ENCODE measurements around the gene HSH2D.
"Not testable (repeated sequence)": the region's sequence is repeated elsewhere in the genome, so short reads cannot be mapped to it uniquely, and the experiment has no call there.

Gene HSH2D

GRCh38 chr19:16143399-16144215, at the start of gene HSH2D:
TSS of gene HSH2D (plus strand) at chr19:16143685. CDS start at chr19:16148751, 5,066 bp downstream.
- DNase-seq = peak; percentile 91

- DNase-seq = no peak
Measured at GRCh38 chr19:16094360-16095070, 49.0 kb upstream of the HSH2D start.

GRCh38 chr19:16095071-16095571, 48.4 kb upstream of the HSH2D start:
- DNase-seq = no peak

GRCh38 chr19:16096280-16096855, 47.1 kb upstream of the HSH2D start:
- no peak for DNase-seq

GRCh38 chr19:16098416-16098768, 45.1 kb upstream of the HSH2D start:
- DNase-seq = no peak

- DNase-seq = no peak
Measured at GRCh38 chr19:16098821-16099220, 44.7 kb upstream of the HSH2D start.

GRCh38 chr19:16099314-16099965, 44.0 kb upstream of the HSH2D start:
- not testable (repeated sequence) for DNase-seq

GRCh38 chr19:16100524-16100923, 43.0 kb upstream of the HSH2D start:
- no peak for DNase-seq

GRCh38 chr19:16104722-16105121, 38.8 kb upstream of the HSH2D start:
- no peak for DNase-seq

GRCh38 chr19:16106121-16106520, 37.4 kb upstream of the HSH2D start:
- peak; percentile 29 for DNase-seq

- DNase-seq = peak; percentile 100
Measured at GRCh38 chr19:16111160-16111908, 32.2 kb upstream of the HSH2D start, which contains the start of gene RAB8A. TSS of gene RAB8A (plus strand) at chr19:16111889. CDS start at chr19:16111902, 13 bp downstream.

GRCh38 chr19:16111909-16112752, 31.4 kb upstream of the HSH2D start:
- no peak for DNase-seq

- DNase-seq = no peak
Measured at GRCh38 chr19:16112778-16113177, 30.7 kb upstream of the HSH2D start.

GRCh38 chr19:16113727-16114126, 29.8 kb upstream of the HSH2D start:
- no peak for DNase-seq

- no peak for DNase-seq
Measured at GRCh38 chr19:16115301-16116039, 28.0 kb upstream of the HSH2D start.

- no peak for DNase-seq
Measured at GRCh38 chr19:16116067-16116466, 27.4 kb upstream of the HSH2D start.

- DNase-seq = no peak
Measured at GRCh38 chr19:16117594-16118033, 25.9 kb upstream of the HSH2D start.

GRCh38 chr19:16118489-16119033, 24.9 kb upstream of the HSH2D start:
- DNase-seq = peak; percentile 80

- DNase-seq = peak; percentile 47
Measured at GRCh38 chr19:16119075-16119857, 24.2 kb upstream of the HSH2D start.

Measured in CD4-positive, alpha-beta T cell treated with Interleukin-15 for 1 hour (primary cell).